GM21737 (cell line): ENCODE results near the gene MLLT1.

Experiments used
- ATAC-seq: cut with Tn5 transposase; IDR thresholded peaks from one replicate; pipeline ENCODE4 v1.9.1; 2021; ENCODE audit warnings: mild to moderate bottlenecking, moderate library complexity; ENCODE audit not compliant: unreplicated experiment

Gene MLLT1

DNA sequence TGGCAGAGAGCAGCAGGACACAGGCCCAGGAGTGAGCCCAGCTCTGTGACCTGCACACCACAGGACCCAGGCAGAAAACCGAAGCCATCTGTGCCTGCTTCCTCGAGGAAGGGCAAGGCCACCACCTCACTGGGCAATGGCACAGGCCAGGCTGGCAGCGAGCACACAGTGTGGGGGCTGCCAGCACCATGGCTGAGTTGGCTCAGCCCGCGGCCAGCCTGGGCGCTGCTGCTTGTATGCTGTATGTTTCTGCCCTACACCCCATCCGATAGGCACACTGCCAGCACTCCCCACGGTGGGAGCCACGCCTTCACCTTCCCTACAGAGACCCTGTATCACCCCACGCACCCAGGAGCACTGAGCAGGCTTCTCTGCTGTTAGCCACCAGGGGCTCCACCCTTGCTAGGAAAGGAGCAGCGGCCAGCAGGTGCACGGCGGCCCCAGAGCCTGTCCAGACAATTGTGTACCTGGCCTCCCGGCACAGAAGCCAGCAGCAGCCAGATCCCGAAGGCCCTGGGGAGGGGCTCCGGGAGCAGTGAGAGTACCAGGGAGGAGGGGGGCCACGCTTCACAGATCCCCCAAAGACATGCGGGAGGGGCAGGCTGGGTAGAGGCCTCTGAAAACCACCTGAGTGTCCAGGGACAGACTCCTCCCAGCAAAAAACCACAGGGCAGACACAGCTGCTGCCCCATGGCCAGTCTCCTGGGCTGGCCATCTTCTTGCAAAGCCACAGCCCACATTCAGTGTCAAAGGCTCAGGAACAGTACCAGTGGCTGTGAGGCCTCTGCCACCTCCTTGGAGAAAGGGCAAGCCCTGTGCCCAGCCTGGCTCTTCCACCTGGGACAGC lies 56.1 kb downstream of the MLLT1 start:
- no peak for ATAC-seq

DNA sequence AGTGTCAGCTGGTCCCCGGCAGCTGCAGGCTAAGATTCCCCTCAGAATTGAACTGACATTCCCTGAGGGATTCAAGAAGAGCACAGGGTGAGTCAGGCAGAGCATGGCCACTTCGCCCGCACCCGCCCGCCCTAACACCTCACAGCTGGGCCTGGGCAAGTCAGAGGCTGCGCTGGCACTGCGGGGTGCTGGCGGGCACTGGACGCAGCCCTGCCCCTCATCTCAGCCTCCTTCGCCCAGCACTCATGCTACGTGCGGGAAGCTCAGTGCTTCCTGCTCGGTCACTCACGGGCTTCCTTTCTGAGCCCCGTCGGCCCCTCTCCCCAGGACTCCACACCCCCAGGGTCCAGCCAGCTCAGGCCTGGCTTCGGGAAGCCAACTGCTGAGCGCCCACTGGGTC lies 56.9 kb downstream of the MLLT1 start:
- no peak for ATAC-seq

DNA sequence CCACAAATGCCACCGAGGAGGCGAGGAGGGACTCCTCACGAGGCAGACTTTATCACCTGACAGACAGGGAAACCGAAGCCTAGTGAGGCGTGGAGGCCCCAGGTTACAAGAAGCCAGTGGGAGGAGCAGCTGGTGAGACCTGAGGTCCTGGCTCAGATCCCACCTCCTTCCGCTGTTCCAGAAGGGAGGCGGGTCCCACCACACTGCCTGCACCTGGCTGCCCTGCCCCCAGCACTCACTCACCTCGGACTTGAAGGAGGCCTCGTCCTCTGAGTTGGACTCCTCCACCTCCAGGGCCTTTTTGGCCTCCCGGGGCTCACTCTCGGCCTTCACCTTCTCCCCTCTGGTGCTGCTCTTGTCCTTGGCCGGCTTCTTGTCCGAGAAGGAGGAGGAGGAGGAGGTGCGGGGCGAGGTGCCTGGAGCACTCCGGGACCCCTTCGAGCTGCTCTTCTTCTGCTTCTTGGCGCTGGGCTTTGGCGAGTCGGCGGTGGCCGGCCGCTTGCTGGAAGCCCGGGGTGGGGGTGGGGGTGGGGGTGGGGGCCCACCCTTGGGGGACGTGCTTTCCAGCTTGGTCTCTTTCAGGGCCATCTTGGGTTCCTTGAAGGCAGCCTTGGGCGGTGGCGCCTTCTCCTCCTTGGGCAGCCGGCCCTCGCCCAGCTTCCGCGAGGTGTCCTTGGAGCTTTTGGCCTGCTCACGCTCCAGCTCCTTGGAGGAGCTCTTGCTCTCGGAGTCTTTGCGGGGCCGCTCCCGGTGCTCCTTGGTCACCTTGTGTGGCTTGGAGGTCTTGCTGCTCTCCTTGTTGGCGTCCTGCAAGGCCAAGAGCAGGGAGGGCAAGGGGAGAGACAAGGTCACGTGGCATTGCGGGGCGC lies 57.7 kb downstream of the MLLT1 start:
- ATAC-seq: no peak

- ATAC-seq: no peak
These were observed 58.4 kb downstream of the MLLT1 start for GRCh38 chr19:6221220-6221877.

- ATAC-seq: no peak
These were observed 59.2 kb downstream of the MLLT1 start for GRCh38 chr19:6220385-6221191.

- ATAC-seq: no peak
These were observed 60.0 kb downstream of the MLLT1 start for GRCh38 chr19:6219586-6220290.

- no peak for ATAC-seq
These were observed 60.6 kb downstream of the MLLT1 start for GRCh38 chr19:6219147-6219525.

DNA sequence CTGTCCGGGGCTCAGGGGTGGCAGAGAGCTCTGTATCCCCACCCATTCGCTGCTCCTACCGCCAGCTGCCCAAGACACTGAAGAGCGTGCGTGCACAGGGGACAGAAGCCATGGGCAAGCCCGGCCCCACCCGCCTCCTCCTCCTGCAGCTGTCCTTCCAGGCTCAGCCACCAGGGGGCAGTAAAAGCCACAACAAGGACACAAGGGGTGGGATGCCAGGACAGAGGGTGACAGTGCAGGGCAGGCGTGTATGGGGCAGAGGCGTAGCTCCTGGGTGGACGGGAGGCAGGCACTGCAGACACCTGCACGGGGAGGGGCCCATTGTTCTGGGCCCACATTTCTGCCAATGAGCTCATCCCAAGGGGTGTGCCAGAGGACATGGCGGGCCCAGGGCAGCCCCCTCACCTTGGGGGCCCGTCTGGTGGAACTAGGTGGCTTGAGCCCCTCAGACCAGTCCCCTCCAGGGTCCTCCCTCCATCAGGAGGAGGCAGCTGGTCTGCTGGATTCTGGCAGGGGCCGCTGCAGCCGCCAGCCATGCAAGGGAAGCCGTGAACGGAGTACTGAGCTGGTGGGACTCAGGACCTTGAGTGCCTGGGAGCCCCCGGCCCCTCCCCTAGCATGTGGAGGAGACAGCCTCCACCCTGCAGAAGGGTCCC lies 61.2 kb downstream of the MLLT1 start:
- no peak for ATAC-seq

GRCh38 chr19:6217752-6218334 lies 61.9 kb downstream of the MLLT1 start:
- no peak for ATAC-seq

DNA sequence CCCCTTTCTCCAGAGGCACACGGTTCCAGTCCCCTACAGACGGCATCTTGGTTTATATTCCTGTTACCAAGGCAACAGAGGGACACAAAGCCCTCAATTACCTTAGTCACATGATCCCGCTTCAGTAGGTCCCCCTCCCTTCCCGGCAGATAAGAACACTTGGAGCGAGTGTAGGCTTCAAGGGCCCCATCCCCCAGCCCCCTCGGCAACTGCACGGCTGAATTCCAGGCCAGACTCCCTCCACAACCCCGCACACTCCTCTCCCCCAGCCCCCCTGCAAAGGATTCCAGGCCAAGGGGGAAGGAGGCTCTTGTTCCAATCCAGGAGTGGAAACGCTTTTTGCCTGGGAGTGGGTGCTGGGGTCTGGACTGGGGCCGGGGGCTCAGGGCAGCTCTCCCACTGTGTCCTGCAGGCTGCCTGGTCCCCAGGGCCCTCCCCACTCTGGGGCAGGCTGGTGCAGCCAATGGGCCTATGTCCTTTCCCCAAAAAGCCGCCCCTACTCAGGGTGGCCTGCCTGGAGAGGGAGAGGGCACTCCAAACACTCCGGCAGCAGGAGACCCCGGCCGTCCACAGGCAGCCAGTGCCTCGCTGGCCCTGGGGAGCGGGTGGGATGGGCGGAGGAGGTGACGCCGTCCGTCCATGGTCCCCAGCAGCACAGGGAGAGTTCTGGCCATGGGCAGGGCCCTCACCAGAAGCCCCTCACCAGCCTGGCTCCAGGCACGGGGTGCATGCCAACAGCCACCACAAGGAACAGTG lies 62.6 kb downstream of the MLLT1 start:
- ATAC-seq: no peak

DNA sequence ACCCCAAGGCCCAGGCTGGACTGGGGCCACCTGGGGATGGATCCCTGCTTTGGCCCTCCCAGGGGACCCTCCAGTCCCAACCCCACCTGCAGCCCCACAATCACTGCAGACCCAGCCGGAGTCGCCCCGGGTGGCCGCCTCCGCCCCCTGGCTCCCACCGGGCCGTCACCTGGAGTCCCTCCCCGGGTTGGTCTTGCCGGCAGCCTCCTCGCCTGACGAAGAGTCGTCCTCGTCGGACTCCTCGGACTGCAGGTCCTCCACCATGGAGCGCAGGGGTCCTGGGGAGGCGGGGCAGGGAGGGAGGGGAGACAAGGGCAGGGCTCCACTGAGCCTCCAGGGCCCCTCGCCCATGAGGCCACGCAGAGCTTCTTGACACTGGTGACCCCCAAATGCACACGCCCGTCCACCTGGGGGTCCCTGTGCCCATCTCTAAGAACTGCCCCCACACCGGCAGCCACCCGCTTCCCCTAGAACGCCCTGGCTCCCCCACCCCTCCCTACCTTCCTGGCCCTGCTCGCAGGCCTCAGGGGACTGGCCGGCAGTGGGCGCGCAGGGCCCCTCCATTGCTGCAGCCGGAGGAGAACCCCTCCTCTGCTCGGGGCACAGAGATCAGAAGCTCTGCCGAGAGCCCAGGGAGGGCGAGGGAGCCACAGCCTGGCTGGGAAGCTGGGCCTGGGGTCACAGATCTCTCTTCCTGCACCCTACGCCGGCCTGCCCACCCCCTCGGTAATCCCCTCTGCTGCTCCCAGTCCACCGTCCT lies 63.4 kb downstream of the MLLT1 start:
- no peak for ATAC-seq

DNA sequence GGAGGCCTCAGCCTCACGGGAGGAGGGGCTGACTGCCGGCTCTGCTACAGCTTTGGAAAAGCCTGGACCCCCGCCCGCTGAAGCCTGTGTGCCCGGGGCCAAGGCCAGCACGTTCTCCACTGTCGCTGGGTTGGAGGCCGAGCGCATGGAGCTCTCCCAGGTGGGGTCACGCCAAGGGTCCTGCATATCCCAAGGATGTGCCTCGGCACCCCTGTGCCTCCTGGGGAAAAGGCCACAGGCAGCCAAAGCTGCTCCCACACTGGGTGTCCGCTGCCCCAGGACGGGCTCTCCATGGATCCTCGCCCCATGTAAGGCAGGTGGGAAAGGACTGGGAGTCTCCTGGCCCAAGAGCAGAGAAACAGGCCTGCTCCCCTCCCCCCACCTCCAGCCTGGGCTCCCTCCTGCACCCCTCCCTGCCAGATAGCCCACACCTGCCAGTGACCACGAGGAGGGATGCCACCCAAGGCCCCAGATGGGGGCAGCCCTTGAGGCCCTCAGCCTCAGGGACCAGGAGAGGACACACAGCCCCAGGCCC lies 64.0 kb downstream of the MLLT1 start:
- no peak for ATAC-seq

- no peak for ATAC-seq
These were observed 64.8 kb downstream of the MLLT1 start for GRCh38 chr19:6214881-6215541.

- ATAC-seq: no peak
These were observed 65.8 kb downstream of the MLLT1 start for GRCh38 chr19:6213696-6214641.

DNA sequence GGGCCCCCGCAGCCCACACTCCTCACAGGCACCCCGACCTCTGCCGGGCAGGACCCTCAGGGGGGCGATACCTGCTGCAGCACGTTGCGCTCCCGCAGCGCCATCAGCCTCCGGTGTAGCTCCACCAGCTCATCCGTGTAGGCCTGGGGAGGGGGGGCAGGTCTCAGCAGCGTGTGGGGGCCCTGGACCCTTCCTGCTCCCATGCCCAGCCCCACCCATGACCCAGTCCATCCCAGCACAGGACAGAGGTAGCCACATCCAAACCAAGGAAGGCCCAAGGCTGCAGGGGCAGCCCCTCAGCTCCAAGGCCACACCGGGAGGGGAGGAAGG lies 66.5 kb downstream of the MLLT1 start:
- no peak for ATAC-seq
